Hepatocyte (in vitro differentiated cells): Measurements from ENCODE around the gene TAF6L. TPM values are rescaled to one million over a fixed set of nuclear protein-coding genes. Genes with fewer than 3 reads are reported as not detected.
A peak's percentile ranks its signal among the peaks of the same experiment; 100 is the strongest.

Experiments
- DNase-seq: peaks from one replicate; pipeline ENCODE4 v3.0.0-alpha.2; 2016; ENCODE audit warnings: low spot score
- H2AFZ ChIP-seq: fragments of 200-600 bp; sonication (generic); 2 replicates; pipeline ENCODE4 v1.6.0; 2016; ENCODE audit warnings: antibody characterized with exemption, mild to moderate bottlenecking
- H3K27ac ChIP-seq: fragments of 200-600 bp; sonication (generic); 2 replicates; pipeline ENCODE4 v1.5.1; 2016; ENCODE audit warnings: mild to moderate bottlenecking
- H3K27me3 ChIP-seq: fragments of 200-600 bp; sonication (generic); 2 replicates; pipeline ENCODE4 v1.6.1; 2016
- H3K36me3 ChIP-seq: fragments of 200-600 bp; sonication (generic); replicated peaks from 2 replicates; pipeline ENCODE4 v1.5.1; 2016; ENCODE audit warnings: low read depth; ENCODE audit not compliant: insufficient read depth
- H3K4me1 ChIP-seq: fragments of 200-600 bp; sonication (generic); 2 replicates; pipeline ENCODE4 v1.5.1; 2016; ENCODE audit warnings: mild to moderate bottlenecking, moderate library complexity; ENCODE audit not compliant: insufficient read depth
- H3K4me2 ChIP-seq: fragments of 200-600 bp; sonication (generic); 2 replicates; pipeline ENCODE4 v1.6.0; 2016
- H3K4me3 ChIP-seq: fragments of 200-600 bp; sonication (generic); 2 replicates; pipeline ENCODE4 v1.5.1; 2016; ENCODE audit warnings: mild to moderate bottlenecking
- H3K79me2 ChIP-seq: fragments of 200-600 bp; sonication (generic); 2 replicates; pipeline ENCODE4 v1.6.0; 2017; ENCODE audit warnings: mild to moderate bottlenecking
- H3K9me2 ChIP-seq: fragments of 200-600 bp; sonication (generic); replicated peaks from 2 replicates; pipeline ENCODE4 v1.6.0; 2017; ENCODE audit warnings: mild to moderate bottlenecking; ENCODE audit not compliant: insufficient read depth
- H3K9me3 ChIP-seq: fragments of 200-600 bp; sonication (generic); 2 replicates; pipeline ENCODE4 v1.5.1; 2016; ENCODE audit warnings: low read depth, mild to moderate bottlenecking
- H4K20me1 ChIP-seq: fragments of 200-600 bp; sonication (generic); 2 replicates; pipeline ENCODE4 v1.6.0; 2016; ENCODE audit warnings: mild to moderate bottlenecking; ENCODE audit not compliant: insufficient read depth, poor library complexity, severe bottlenecking
- EZH2 ChIP-seq: fragments of 200-600 bp; sonication (generic); IDR thresholded peaks from 2 replicates; pipeline ENCODE4 v1.6.1; 2016; ENCODE audit warnings: antibody characterized with exemption, mild to moderate bottlenecking, borderline replicate concordance
- EZH2phosphoT487 ChIP-seq: fragments of 200-600 bp; sonication (generic); IDR thresholded peaks from one replicate; pipeline ENCODE4 v1.6.1; 2018; ENCODE audit warnings: antibody characterized with exemption, mild to moderate bottlenecking, low read depth, moderate library complexity; ENCODE audit not compliant: unreplicated experiment, severe bottlenecking
- WGBS: methylation state at CpG from one replicate; pipeline ENCODE4 v1.1.6; 2016; ENCODE audit warnings: low lambda C conversion rate; ENCODE audit errors: missing lambda C conversion rate; 5-methylcytosine and 5-hydroxymethylcytosine counted together
- microRNA-seq: library from miRNA; unstranded; fragments of <30 nt; microRNA quantifications from one replicate; pipeline ENCODE4, GENCODE V29; 2017
- polyA plus RNA-seq: library from polyadenylated mRNA; unstranded; fragments of >200 nt; fragmentation: Nextera tagmentation; extraction: Ambion mirVana; gene quantifications from 2 replicates; pipeline ENCODE4 v1.2.1, GENCODE V29; 2016
- small RNA-seq: library from RNA; depleted of rRNA; stranded (forward); fragments of <200 nt; gene quantifications from one replicate; pipeline ENCODE3, GENCODE V24; 2014
- total RNA-seq: library from RNA; depleted of rRNA; stranded (reverse); fragments of >200 nt; gene quantifications from 2 replicates; pipeline ENCODE4 v1.2.3, GENCODE V29; 2014
- TF ChIP-seq, protein P1 (sequence below): fragments of 200-600 bp; sonication (generic); IDR thresholded peaks from 2 replicates; pipeline ENCODE4 v1.5.1; 2016; ENCODE audit warnings: antibody characterized with exemption, mild to moderate bottlenecking; ENCODE audit not compliant: poor library complexity

Gene TAF6L
- total and polyA plus RNA-seq, 2 experiments from 2014 or later: 20.5 to 36.0 TPM

DNA sequence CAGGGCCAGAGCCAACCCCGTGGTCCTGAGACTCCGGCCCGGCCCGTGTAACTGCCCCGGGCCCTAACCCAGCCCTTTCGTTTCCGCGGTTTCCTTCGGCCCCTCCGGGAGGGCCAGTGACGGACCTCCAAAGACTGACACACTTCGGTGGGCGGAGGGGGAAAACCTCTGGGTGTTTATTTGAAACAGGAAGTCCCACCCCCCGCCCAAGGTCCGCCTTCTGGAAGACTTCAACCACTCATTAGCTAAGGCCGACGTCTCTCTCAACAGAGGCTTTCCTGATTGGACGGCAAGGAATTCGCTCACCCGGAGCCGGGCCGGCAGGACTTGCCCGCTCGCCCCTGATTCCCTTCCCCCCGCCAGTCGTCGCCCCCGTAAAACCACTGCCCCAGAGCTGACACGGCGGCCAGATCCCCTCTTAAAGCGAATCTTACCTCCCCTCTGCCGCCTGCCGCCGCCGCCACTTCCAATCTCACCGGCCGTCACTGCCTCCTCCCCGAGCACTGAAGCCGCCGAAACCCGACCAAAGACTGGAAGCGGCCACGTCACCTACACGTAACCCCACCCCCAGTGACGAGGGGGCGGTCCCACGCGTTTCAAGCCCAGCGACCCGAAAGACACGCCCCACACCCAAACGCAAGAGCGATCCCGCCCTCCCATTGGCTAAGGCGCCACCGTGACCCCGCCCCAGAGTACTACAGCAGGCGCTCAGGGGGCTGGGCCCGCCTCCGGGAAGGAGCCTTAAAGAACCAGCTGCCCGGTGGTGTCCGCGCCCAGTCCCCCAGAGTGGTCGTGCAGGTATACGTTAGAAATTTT is 60.5 kb downstream of the TAF6L start, which contains the start of gene STX5:
TSS of gene STX5 (minus strand) at position 532 of the 816 bp plus-strand sequence. CDS start 808 bp downstream, outside the sequence.
- H3K27ac ChIP-seq: peak within 1 kb of the TSS; percentile 95
- H3K4me2 ChIP-seq: peak within 1 kb of the TSS; percentile 94
- peak; percentile 100 for DNase-seq
- H2AFZ ChIP-seq: peak within 1 kb of the TSS; percentile 42
- peak within 1 kb of the TSS; percentile 87 for H3K4me3 ChIP-seq
- TF ChIP-seq EZH2phosphoT487 (no peak), EZH2 (no peak)
- TF ChIP-seq, protein P1, sequence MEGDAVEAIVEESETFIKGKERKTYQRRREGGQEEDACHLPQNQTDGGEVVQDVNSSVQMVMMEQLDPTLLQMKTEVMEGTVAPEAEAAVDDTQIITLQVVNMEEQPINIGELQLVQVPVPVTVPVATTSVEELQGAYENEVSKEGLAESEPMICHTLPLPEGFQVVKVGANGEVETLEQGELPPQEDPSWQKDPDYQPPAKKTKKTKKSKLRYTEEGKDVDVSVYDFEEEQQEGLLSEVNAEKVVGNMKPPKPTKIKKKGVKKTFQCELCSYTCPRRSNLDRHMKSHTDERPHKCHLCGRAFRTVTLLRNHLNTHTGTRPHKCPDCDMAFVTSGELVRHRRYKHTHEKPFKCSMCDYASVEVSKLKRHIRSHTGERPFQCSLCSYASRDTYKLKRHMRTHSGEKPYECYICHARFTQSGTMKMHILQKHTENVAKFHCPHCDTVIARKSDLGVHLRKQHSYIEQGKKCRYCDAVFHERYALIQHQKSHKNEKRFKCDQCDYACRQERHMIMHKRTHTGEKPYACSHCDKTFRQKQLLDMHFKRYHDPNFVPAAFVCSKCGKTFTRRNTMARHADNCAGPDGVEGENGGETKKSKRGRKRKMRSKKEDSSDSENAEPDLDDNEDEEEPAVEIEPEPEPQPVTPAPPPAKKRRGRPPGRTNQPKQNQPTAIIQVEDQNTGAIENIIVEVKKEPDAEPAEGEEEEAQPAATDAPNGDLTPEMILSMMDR: no peak
- H3K4me1 ChIP-seq: peaks cover 15% of the 10 kb centered on the region
- peaks cover 83% of the 10 kb centered on the region for H3K79me2 ChIP-seq
- no peaks in the 10 kb centered on the region for H3K9me3 ChIP-seq
- H3K27me3 ChIP-seq: no peaks in the 10 kb centered on the region
- H3K36me3 ChIP-seq: no peaks in the 10 kb centered on the region
- no peaks in the 10 kb centered on the region for H3K9me2 ChIP-seq
- WGBS: 1% methylated on average over 59 of the region's 65 CpGs
- peaks cover 18% of the 10 kb centered on the region for H4K20me1 ChIP-seq

DNA sequence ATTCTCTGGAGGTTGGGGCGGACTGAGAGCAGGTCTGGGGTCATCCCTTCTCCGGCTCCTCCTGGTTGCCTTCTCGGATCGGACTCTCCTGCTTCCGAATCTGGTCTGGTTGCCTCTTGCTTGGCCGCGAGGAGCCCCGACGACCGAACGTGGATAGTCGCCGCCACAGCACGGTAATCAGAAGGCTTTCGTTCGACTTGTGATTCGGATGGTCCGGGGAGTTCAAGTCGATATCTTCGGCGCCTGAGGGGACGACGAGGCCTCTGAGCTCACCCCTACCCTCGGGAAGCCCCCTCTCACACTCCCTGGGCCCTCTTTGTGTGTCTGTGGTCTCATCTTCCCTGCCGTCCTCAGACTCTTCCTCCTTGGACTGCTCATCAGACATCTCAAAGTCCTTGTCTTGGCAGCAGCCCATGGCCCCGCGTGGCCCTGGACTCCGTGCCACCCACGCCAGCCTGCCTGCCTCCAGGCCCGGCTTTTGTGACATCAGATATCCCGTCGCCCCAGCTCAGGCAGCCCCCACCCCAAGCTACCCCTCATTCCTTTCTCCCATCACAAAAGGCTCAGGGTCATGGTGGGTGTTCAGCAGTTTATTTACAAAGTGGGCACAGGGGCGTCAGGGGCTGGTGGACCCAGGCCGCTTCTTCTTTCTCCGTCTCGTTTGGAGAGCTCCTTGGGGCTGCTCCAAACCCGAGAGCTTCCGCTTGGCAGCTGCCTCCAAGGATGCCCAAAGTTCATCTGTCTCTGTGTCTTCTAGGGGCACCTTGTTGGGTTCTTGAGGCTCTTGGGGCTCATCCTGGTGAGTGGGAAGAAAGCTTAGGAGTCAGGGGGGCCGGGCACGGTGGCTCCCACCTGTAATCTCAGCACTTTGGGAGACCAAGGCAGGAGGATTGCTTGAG is 61.4 kb downstream of the TAF6L start, which contains the start of gene TEX54:
TSS of gene TEX54 (minus strand) at position 506 of the 899 bp plus-strand sequence.
- DNase-seq: peak; percentile 65
- TF ChIP-seq EZH2 (no peak), EZH2phosphoT487 (no peak)
- TF ChIP-seq, protein P1: no peak
- H3K27ac ChIP-seq: peak within 1 kb of the TSS; percentile 95
- peak within 1 kb of the TSS; percentile 42 for H2AFZ ChIP-seq
- H3K4me3 ChIP-seq: peak within 1 kb of the TSS; percentile 61
- H3K4me1 ChIP-seq: peaks cover 15% of the 10 kb centered on the region
- 17% methylated on average over 39 of the region's 40 CpGs for WGBS
- H3K9me3 ChIP-seq: no peaks in the 10 kb centered on the region
- peaks cover 81% of the 10 kb centered on the region for H3K79me2 ChIP-seq
- H3K4me2 ChIP-seq: peak within 1 kb of the TSS; percentile 89
- H3K36me3 ChIP-seq: no peaks in the 10 kb centered on the region
- no peaks in the 10 kb centered on the region for H3K9me2 ChIP-seq
- H4K20me1 ChIP-seq: peaks cover 18% of the 10 kb centered on the region
- H3K27me3 ChIP-seq: no peaks in the 10 kb centered on the region

DNA sequence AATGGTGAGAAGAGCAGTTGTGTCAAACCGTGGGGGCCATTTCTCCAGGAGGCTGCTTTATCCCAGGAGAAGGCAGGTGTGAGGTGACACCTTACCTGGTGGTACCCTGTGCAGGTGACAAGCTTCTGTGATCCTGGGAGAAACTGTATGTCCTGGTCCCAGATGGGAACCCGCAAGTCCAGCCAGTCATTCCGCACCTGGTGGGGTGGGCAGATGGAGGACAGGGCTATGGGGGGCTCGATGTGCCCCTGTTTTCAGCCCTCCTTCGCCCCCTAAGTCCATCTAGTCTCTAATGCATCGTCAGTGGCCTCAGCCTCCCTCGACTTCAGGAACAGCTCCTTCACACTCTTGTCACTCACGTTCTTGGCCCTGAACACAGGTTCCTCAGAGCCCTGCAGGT is 64.1 kb downstream of the TAF6L start:
- H3K27ac ChIP-seq: no peak overlapping the region
- no peak overlapping the region for H2AFZ ChIP-seq
- 92% methylated on average over 8 of the region's 8 CpGs for WGBS
- no peaks in the 10 kb centered on the region for H3K9me3 ChIP-seq
- H3K4me3 ChIP-seq: no peak overlapping the region
- no peak for DNase-seq
- peaks cover 70% of the 10 kb centered on the region for H3K79me2 ChIP-seq
- peaks cover 8% of the 10 kb centered on the region for H4K20me1 ChIP-seq
- H3K9me2 ChIP-seq: no peaks in the 10 kb centered on the region
- no peaks in the 10 kb centered on the region for H3K27me3 ChIP-seq
- no peaks in the 10 kb centered on the region for H3K36me3 ChIP-seq
- peaks cover 12% of the 10 kb centered on the region for H3K4me1 ChIP-seq
- TF ChIP-seq EZH2 (no peak), EZH2phosphoT487 (no peak)
- TF ChIP-seq, protein P1: no peak
- H3K4me2 ChIP-seq: no peak overlapping the region

Small RNA genes within 50 kb of the gene (microRNA-seq; reads per million reads assigned to microRNA genes)
- gene MIR6514 (4.5 reads per million, percentile 5 among the genes with 10 or more reads in this experiment), gene MIR6748 (not detected)

Small RNA genes within 50 kb of the gene (small RNA-seq; reads per million reads assigned to genes)
- 0.56 reads per million, percentile 45 among the genes with 10 or more reads in this experiment for gene MIR6514
- not detected for gene RNU6-118P

Other genes with a start within 250 kb of the TAF6L start
Only the 30 nearest of the 31 such genes appear.
- 218 and 237 TPM in 2 replicates for gene AHNAK, start 224.6 kb upstream of the TAF6L start, total RNA-seq
- gene AHNAK, start 224.6 kb upstream of the TAF6L start, polyA plus RNA-seq: 38.0 and 47.6 TPM in 2 replicates
- 1,612 and 1,634 TPM in 2 replicates for gene EEF1G, start 197.5 kb upstream of the TAF6L start, total RNA-seq
- 501 and 526 TPM in 2 replicates for gene EEF1G, start 197.5 kb upstream of the TAF6L start, polyA plus RNA-seq
- gene TUT1, start 179.9 kb upstream of the TAF6L start, total RNA-seq: 6.7 and 11.7 TPM in 2 replicates
- gene TUT1, start 179.9 kb upstream of the TAF6L start, polyA plus RNA-seq: 14.2 and 16.5 TPM in 2 replicates
- 46.8 and 53.1 TPM in 2 replicates for gene MTA2, start 169.5 kb upstream of the TAF6L start, total RNA-seq
- gene MTA2, start 169.5 kb upstream of the TAF6L start, polyA plus RNA-seq: 17.1 and 25.6 TPM in 2 replicates
- gene EML3, start 158.6 kb upstream of the TAF6L start, total RNA-seq: 18.3 and 21.6 TPM in 2 replicates
- 22.6 and 51.0 TPM in 2 replicates for gene EML3, start 158.6 kb upstream of the TAF6L start, polyA plus RNA-seq
- 1.5 and 1.9 TPM in 2 replicates for gene ROM1, start 158.1 kb upstream of the TAF6L start, total RNA-seq
- gene ROM1, start 158.1 kb upstream of the TAF6L start, polyA plus RNA-seq: 2.1 and 3.2 TPM in 2 replicates
- gene B3GAT3, start 149.4 kb upstream of the TAF6L start, total RNA-seq: 32.3 and 34.4 TPM in 2 replicates
- 59.6 and 61.4 TPM in 2 replicates for gene B3GAT3, start 149.4 kb upstream of the TAF6L start, polyA plus RNA-seq
- 251 and 254 TPM in 2 replicates for gene GANAB, start 124.8 kb upstream of the TAF6L start, total RNA-seq
- gene GANAB, start 124.8 kb upstream of the TAF6L start, polyA plus RNA-seq: 212 and 232 TPM in 2 replicates
- gene INTS5, start 118.1 kb upstream of the TAF6L start, total RNA-seq: 12.6 and 18.7 TPM in 2 replicates
- gene INTS5, start 118.1 kb upstream of the TAF6L start, polyA plus RNA-seq: 19.1 and 21.1 TPM in 2 replicates
- 63.7 and 80.4 TPM in 2 replicates for gene C11orf98, start 106.2 kb upstream of the TAF6L start, total RNA-seq
- gene C11orf98, start 106.2 kb upstream of the TAF6L start, polyA plus RNA-seq: 116 and 133 TPM in 2 replicates
- gene CSKMT, start 106.1 kb upstream of the TAF6L start, total RNA-seq: 10.0 and 22.5 TPM in 2 replicates
- gene CSKMT, start 106.1 kb upstream of the TAF6L start, polyA plus RNA-seq: 5.7 and 7.1 TPM in 2 replicates
- gene UQCC3, start 99.7 kb upstream of the TAF6L start, total RNA-seq: 8.9 and 11.1 TPM in 2 replicates
- 17.0 and 19.0 TPM in 2 replicates for gene UQCC3, start 99.7 kb upstream of the TAF6L start, polyA plus RNA-seq
- 5.4 and 11.2 TPM in 2 replicates for gene LBHD1, start 99.1 kb upstream of the TAF6L start, total RNA-seq
- gene LBHD1, start 99.1 kb upstream of the TAF6L start, polyA plus RNA-seq: 6.5 and 6.7 TPM in 2 replicates
- 73.0 and 74.1 TPM in 2 replicates for gene UBXN1, start 92.3 kb upstream of the TAF6L start, total RNA-seq
- 73.2 and 73.8 TPM in 2 replicates for gene UBXN1, start 92.3 kb upstream of the TAF6L start, polyA plus RNA-seq
- gene LRRN4CL, start 81.9 kb upstream of the TAF6L start, total RNA-seq: 0.40 and 1.1 TPM in 2 replicates
- gene LRRN4CL, start 81.9 kb upstream of the TAF6L start, polyA plus RNA-seq: 0.15 and 0.41 TPM in 2 replicates
- gene BSCL2, start 64.0 kb upstream of the TAF6L start, total RNA-seq: 39.3 and 49.2 TPM in 2 replicates
- gene BSCL2, start 64.0 kb upstream of the TAF6L start, polyA plus RNA-seq: 78.7 and 81.0 TPM in 2 replicates
- 0.23 and 0.24 TPM in 2 replicates for gene GNG3, start 63.7 kb upstream of the TAF6L start, total RNA-seq
- gene GNG3, start 63.7 kb upstream of the TAF6L start, polyA plus RNA-seq: 0.41 and 1.2 TPM in 2 replicates
- 14.0 and 15.4 TPM in 2 replicates for gene HNRNPUL2, start 43.9 kb upstream of the TAF6L start, total RNA-seq
- gene HNRNPUL2, start 43.9 kb upstream of the TAF6L start, polyA plus RNA-seq: 2.3 and 3.7 TPM in 2 replicates
- gene TTC9C, start 42.9 kb upstream of the TAF6L start, total RNA-seq: 26.3 and 35.0 TPM in 2 replicates
- gene TTC9C, start 42.9 kb upstream of the TAF6L start, polyA plus RNA-seq: 35.4 and 39.9 TPM in 2 replicates
- 7.0 and 11.0 TPM in 2 replicates for gene ZBTB3, start 17.2 kb upstream of the TAF6L start, total RNA-seq
- 4.0 and 4.3 TPM in 2 replicates for gene ZBTB3, start 17.2 kb upstream of the TAF6L start, polyA plus RNA-seq
- 96.5 and 110 TPM in 2 replicates for gene POLR2G, start 9.8 kb upstream of the TAF6L start, total RNA-seq
- 171 and 195 TPM in 2 replicates for gene POLR2G, start 9.8 kb upstream of the TAF6L start, polyA plus RNA-seq
- 78.0 and 99.1 TPM in 2 replicates for gene TMEM179B, start 16.0 kb downstream of the TAF6L start, total RNA-seq
- gene TMEM179B, start 16.0 kb downstream of the TAF6L start, polyA plus RNA-seq: 163 and 172 TPM in 2 replicates
- 28.4 and 31.9 TPM in 2 replicates for gene TMEM223, start 20.6 kb downstream of the TAF6L start, total RNA-seq
- gene TMEM223, start 20.6 kb downstream of the TAF6L start, polyA plus RNA-seq: 30.3 and 36.1 TPM in 2 replicates
- 37.2 and 37.6 TPM in 2 replicates for gene NXF1, start 34.0 kb downstream of the TAF6L start, total RNA-seq
- gene NXF1, start 34.0 kb downstream of the TAF6L start, polyA plus RNA-seq: 71.9 and 91.4 TPM in 2 replicates
- 35.4 and 37.3 TPM in 2 replicates for gene STX5, start 60.7 kb downstream of the TAF6L start, total RNA-seq
- 49.7 and 50.4 TPM in 2 replicates for gene STX5, start 60.7 kb downstream of the TAF6L start, polyA plus RNA-seq
- not detected in 2 replicates for gene TEX54, start 61.4 kb downstream of the TAF6L start, total RNA-seq
- 1.8 and 3.5 TPM in 2 replicates for gene TEX54, start 61.4 kb downstream of the TAF6L start, polyA plus RNA-seq
- gene WDR74, start 68.2 kb downstream of the TAF6L start, total RNA-seq: 28.0 and 30.9 TPM in 2 replicates
- 28.9 and 34.1 TPM in 2 replicates for gene WDR74, start 68.2 kb downstream of the TAF6L start, polyA plus RNA-seq
- 335 and 573 TPM in 2 replicates for gene SLC3A2, start 109.5 kb downstream of the TAF6L start, total RNA-seq
- 456 and 476 TPM in 2 replicates for gene SLC3A2, start 109.5 kb downstream of the TAF6L start, polyA plus RNA-seq
- not detected in 2 replicates for gene CHRM1, start 150.0 kb downstream of the TAF6L start, total RNA-seq
- not detected in 2 replicates for gene CHRM1, start 150.0 kb downstream of the TAF6L start, polyA plus RNA-seq
- gene SLC22A6, start 213.6 kb downstream of the TAF6L start, total RNA-seq: not detected in 2 replicates
- gene SLC22A6, start 213.6 kb downstream of the TAF6L start, polyA plus RNA-seq: 0.46 TPM in 1 of 2 replicates, not detected in the other